Caco-2 (cell line): ENCODE measurements around the gene TIAM1. TPM values are rescaled to one million over a fixed set of nuclear protein-coding genes. Genes with fewer than 3 reads are reported as not detected.
A peak's percentile ranks its signal among the peaks of the same experiment; 100 is the strongest.

ENCODE experiments used
- BruUV-seq: library from RNA; stranded (reverse); fragments of 400-500 nt; replicated peaks from 2 replicates; lab custom pipeline; 2021; lab: Mats Ljungman, UMichigan
- CTCF ChIA-PET: fragments of 300-600 bp; sonication (Branson Sonifier 250); formaldehyde crosslinking; loops from one replicate; lab custom pipeline; 2022; ENCODE audit warnings: antibody characterized with exemption; lab: Charles Lee
- POLR2A ChIA-PET: fragments of 300-600 bp; sonication (Branson Sonifier 250); formaldehyde crosslinking; loops from one replicate; lab custom pipeline; 2022; ENCODE audit warnings: antibody characterized with exemption; lab: Charles Lee
- DNase-seq, 2 experiments: peaks; one replicate each; pipeline versions ENCODE4 v3.0.0 to v3.0.0-alpha.2; 2020 to 2022
- H3K27me3 ChIP-seq: replicated peaks from 2 replicates; pipeline ENCODE4 v1.6.0; 2011; ENCODE audit warnings: low read length; ENCODE audit not compliant: control insufficient read depth, insufficient read depth
- H3K36me3 ChIP-seq: 2 replicates; pipeline ENCODE4 v1.5.1; 2011; ENCODE audit warnings: low read length; ENCODE audit not compliant: control insufficient read depth, insufficient read depth
- H3K4me1 ChIP-seq: fragments of 250-450 bp; sonication (Bioruptor Pico); 2 replicates; pipeline ENCODE4 v1.5.1; 2020; ENCODE audit warnings: mild to moderate bottlenecking
- H3K4me3 ChIP-seq: 2 replicates; pipeline ENCODE4 v1.5.1; 2011; ENCODE audit warnings: low read depth, mild to moderate bottlenecking, control low read depth, low read length
- H3K9me3 ChIP-seq: fragments of 250-450 bp; sonication (Bioruptor Pico); 2 replicates; pipeline ENCODE4 v1.5.1; 2020; ENCODE audit warnings: mild to moderate bottlenecking, moderate library complexity
- H3K27ac Mint-ChIP-seq: one replicate; pipeline ENCODE4 v1.8.0; 2022; ENCODE audit warnings: mixed read lengths; ENCODE audit not compliant: unreplicated experiment
- H3K27me3 Mint-ChIP-seq: one replicate; pipeline ENCODE4 v1.8.0; 2022; ENCODE audit warnings: mixed read lengths; ENCODE audit not compliant: insufficient read depth, unreplicated experiment
- H3K36me3 Mint-ChIP-seq: one replicate; pipeline ENCODE4 v1.8.0; 2022; ENCODE audit warnings: mild to moderate bottlenecking, mixed read lengths; ENCODE audit not compliant: insufficient read depth, unreplicated experiment
- H3K4me1 Mint-ChIP-seq: one replicate; pipeline ENCODE4 v1.8.0; 2022; ENCODE audit warnings: low read depth, mixed read lengths; ENCODE audit not compliant: unreplicated experiment
- H3K4me3 Mint-ChIP-seq: one replicate; pipeline ENCODE4 v1.8.0; 2022; ENCODE audit warnings: mild to moderate bottlenecking, moderate library complexity, mixed read lengths; ENCODE audit not compliant: unreplicated experiment
- H3K9me3 Mint-ChIP-seq: one replicate; pipeline ENCODE4 v1.8.0; 2022; ENCODE audit warnings: mixed read lengths; ENCODE audit not compliant: unreplicated experiment
- CTCF ChIP-seq, 2 experiments: fragments of 200-600 bp in 1 of 2; IDR thresholded peaks; 1 replicate in 1 of 2; 2 replicates in 1 of 2; pipeline versions ENCODE4 v1.5.1 to v1.8.0; 2011 to 2022; ENCODE audit warnings: antibody characterized with exemption in 1 of 2, control low read depth in 1 of 2, inconsistent platforms in 1 of 2, low read depth in 1 of 2, low read length in 1 of 2, mild to moderate bottlenecking in 1 of 2, moderate library complexity in 1 of 2; ENCODE audit not compliant: insufficient read depth in 1 of 2, severe bottlenecking in 1 of 2, unreplicated experiment in 1 of 2
- intact Hi-C: fragments of 100-400 bp; cut with micrococcal nuclease; formaldehyde crosslinking; loops from one replicate; pipeline ENCODE4 v1.10.0; 2022; ENCODE audit not compliant: unreplicated experiment
- total RNA-seq: library from RNA; stranded (reverse); gene quantifications from 2 replicates; pipeline ENCODE4 v1.2.3, GENCODE V29; 2022

The TIAM1 gene
- total RNA-seq, 1 experiment from 2014 or later, result 5.2 TPM

GRCh38 chr21:31195334-31196015 is 148.6 kb downstream of the TIAM1 start:
- no peaks in the 10 kb centered on the region for H3K27me3 ChIP-seq
- no peaks in the 10 kb centered on the region for H3K36me3 Mint-ChIP-seq
- no peak for DNase-seq
- CTCF ChIA-PET, result interaction anchor here (0.8 kb wide), 1 partner anchor 385 kb away, joined by 4 read pairs; no protein-coding TSS in a partner anchor
- no peak overlapping the region for H3K4me3 Mint-ChIP-seq
- no peak for TF ChIP-seq CTCF (IDR thresholded peaks at IDR 0.05; ENCODE audit: insufficient read depth in 1 of 2, low read depth in 1 of 2, low read length in 1 of 2, severe bottlenecking in 1 of 2, unreplicated experiment in 1 of 2)
- POLR2A ChIA-PET, result interaction anchor here (1.3 kb wide), 1 partner anchor 364 kb away, joined by 4 read pairs; no protein-coding TSS in a partner anchor
- no peaks in the 10 kb centered on the region for H3K9me3 Mint-ChIP-seq
- intact Hi-C loops, result loop anchor here (5.0 kb wide), 2 partner anchors 152 to 262 kb away; no protein-coding TSS in a partner anchor
- H3K4me3 ChIP-seq, result no peak overlapping the region
- no peaks in the 10 kb centered on the region for H3K36me3 ChIP-seq
- H3K27me3 Mint-ChIP-seq, result no peaks in the 10 kb centered on the region
- no TSS peak for BruUV-seq
- H3K9me3 ChIP-seq, result no peaks in the 10 kb centered on the region
- H3K27ac Mint-ChIP-seq, result no peak overlapping the region
- peaks cover 11% of the 10 kb centered on the region for H3K4me1 Mint-ChIP-seq
- H3K4me1 ChIP-seq, result peaks cover 14% of the 10 kb centered on the region; the same call in 1 of the 2 replicates

DNA sequence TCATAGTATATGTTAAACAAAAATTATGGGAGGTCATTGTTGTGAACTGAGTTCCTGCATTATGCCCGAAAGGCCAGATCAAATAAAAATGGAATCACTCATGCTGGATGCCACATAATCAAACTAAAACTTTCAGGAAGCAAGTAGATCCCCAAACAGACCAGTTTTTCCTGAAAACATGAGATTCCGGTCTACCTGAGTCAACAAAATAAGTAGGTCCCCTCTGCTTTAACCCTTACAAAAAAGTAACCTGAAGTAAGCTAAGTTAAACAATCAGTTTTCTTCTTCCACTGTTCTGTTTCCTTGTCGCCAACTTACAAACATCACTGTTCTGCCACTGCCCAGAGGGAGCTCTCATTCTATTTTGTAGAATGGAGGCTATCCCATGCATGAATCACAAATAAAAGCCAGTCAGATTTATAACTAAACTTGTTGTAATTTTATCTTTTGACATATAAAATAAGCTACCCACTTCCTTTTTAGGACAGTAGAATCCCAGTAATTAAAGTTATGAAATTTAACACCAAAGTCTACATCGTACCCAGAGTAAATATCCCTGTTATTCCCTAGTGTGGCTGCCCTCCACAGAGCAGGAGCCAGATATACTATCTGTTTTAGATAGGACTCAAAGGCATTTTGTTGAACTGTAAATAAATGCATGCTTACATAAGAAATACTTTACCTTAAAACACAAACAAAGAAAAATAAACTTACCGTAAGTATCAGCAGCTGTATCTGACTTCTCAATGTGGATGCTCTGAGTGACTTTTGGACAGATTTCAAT is 149.4 kb downstream of the TIAM1 start:
- no peaks in the 10 kb centered on the region for H3K27me3 ChIP-seq
- CTCF ChIA-PET, result interaction anchor here (0.8 kb wide), 1 partner anchor 386 kb away, joined by 4 read pairs; no protein-coding TSS in a partner anchor
- H3K36me3 ChIP-seq, result no peaks in the 10 kb centered on the region
- H3K4me3 ChIP-seq, result no peak overlapping the region
- BruUV-seq, result no TSS peak
- Mint-ChIP-seq H3K4me1 (peaks cover 11% of the 10 kb centered on the region), H3K9me3 (no peaks in the 10 kb centered on the region), H3K27ac (no peak overlapping the region), H3K36me3 (no peaks in the 10 kb centered on the region), H3K4me3 (peak overlapping the region; percentile 36), H3K27me3 (no peaks in the 10 kb centered on the region)
- peaks cover 14% of the 10 kb centered on the region; the same call in 1 of the 2 replicates for H3K4me1 ChIP-seq
- DNase-seq, result peak in 1 of 2 experiments; percentile 11
- POLR2A ChIA-PET, result interaction anchor here (1.3 kb wide), 1 partner anchor 365 kb away, joined by 4 read pairs; no protein-coding TSS in a partner anchor
- no peaks in the 10 kb centered on the region for H3K9me3 ChIP-seq
- intact Hi-C loops, result loop anchor here (5.0 kb wide), 2 partner anchors 153 to 263 kb away; no protein-coding TSS in a partner anchor
- TF ChIP-seq CTCF (IDR thresholded peaks at IDR 0.05; ENCODE audit: insufficient read depth in 1 of 2, low read depth in 1 of 2, low read length in 1 of 2, severe bottlenecking in 1 of 2, unreplicated experiment in 1 of 2), result no peak

DNA sequence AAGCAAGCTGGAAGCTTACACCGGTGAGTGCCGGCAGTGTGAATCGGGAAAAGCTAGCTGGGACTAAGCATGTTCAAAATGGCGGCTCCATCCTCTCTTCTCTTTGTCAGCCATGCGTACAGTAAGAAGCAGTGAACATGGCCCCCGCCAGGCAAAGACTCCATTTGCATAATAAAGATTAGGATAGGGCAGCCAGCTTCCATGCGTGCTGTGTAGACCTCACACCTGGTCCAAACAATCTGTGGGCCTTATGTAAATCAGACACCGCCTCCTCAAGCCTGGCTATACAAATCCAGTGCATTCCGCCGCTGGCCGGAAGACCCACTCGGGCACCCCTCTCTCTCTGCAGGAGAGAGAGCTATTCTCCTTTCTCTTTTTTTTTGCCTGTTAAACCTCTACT is 150.3 kb downstream of the TIAM1 start:
- BruUV-seq, result no TSS peak
- Mint-ChIP-seq H3K4me1 (peaks cover 11% of the 10 kb centered on the region), H3K27me3 (no peaks in the 10 kb centered on the region), H3K27ac (no peak overlapping the region), H3K36me3 (no peaks in the 10 kb centered on the region), H3K9me3 (no peaks in the 10 kb centered on the region), H3K4me3 (no peak overlapping the region)
- peaks cover 14% of the 10 kb centered on the region; the same call in 1 of the 2 replicates for H3K4me1 ChIP-seq
- CTCF ChIA-PET, result no interaction called here
- H3K4me3 ChIP-seq, result no peak overlapping the region
- no peak for DNase-seq
- intact Hi-C loops, result no loop called here
- H3K9me3 ChIP-seq, result no peaks in the 10 kb centered on the region
- TF ChIP-seq CTCF (IDR thresholded peaks at IDR 0.05; ENCODE audit: insufficient read depth in 1 of 2, low read depth in 1 of 2, low read length in 1 of 2, severe bottlenecking in 1 of 2, unreplicated experiment in 1 of 2), result no peak
- no peaks in the 10 kb centered on the region for H3K36me3 ChIP-seq
- POLR2A ChIA-PET, result no interaction called here
- no peaks in the 10 kb centered on the region for H3K27me3 ChIP-seq
